Trophoblast cell (in vitro differentiated cells and primary cell): Measurements from ENCODE around the gene CAMK1G.
A peak's percentile ranks its signal among the peaks of the same experiment; 100 is the strongest.

Experiments used
- DNase-seq, 2 donors: peaks; one replicate each; pipeline ENCODE4 v3.0.0-alpha.2; 2016
- H2AFZ ChIP-seq: 2 replicates; pipeline ENCODE4 v1.6.1; 2013; ENCODE audit warnings: low read length, moderate library complexity, mild to moderate bottlenecking; ENCODE audit not compliant: insufficient read depth, poor library complexity
- H2AK5ac ChIP-seq: 2 replicates; pipeline ENCODE4 v1.6.1; 2013; ENCODE audit warnings: mild to moderate bottlenecking, low read length
- H2BK120ac ChIP-seq: 2 replicates; pipeline ENCODE4 v1.6.1; 2013; ENCODE audit warnings: low read length, mild to moderate bottlenecking, moderate library complexity; ENCODE audit not compliant: insufficient read depth, poor library complexity
- H2BK12ac ChIP-seq: 2 replicates; pipeline ENCODE4 v1.6.1; 2013; ENCODE audit warnings: mild to moderate bottlenecking, low read length, moderate library complexity
- H2BK5ac ChIP-seq: 2 replicates; pipeline ENCODE4 v1.6.1; 2013; ENCODE audit warnings: low read length, low read depth, moderate library complexity, mild to moderate bottlenecking; ENCODE audit not compliant: poor library complexity
- H3K14ac ChIP-seq: 2 replicates; pipeline ENCODE4 v1.6.1; 2013; ENCODE audit warnings: mild to moderate bottlenecking, low read length
- H3K18ac ChIP-seq: 2 replicates; pipeline ENCODE4 v1.6.1; 2013; ENCODE audit warnings: mild to moderate bottlenecking, low read length
- H3K23ac ChIP-seq: 2 replicates; pipeline ENCODE4 v1.6.1; 2013; ENCODE audit warnings: low read length
- H3K27ac ChIP-seq: 2 replicates; pipeline ENCODE4 v1.5.1; 2013; ENCODE audit warnings: low read depth, mild to moderate bottlenecking, inconsistent platforms, low read length, moderate library complexity
- H3K27me3 ChIP-seq: 2 replicates; pipeline ENCODE4 v1.6.1; 2013; ENCODE audit warnings: inconsistent platforms, mild to moderate bottlenecking, low read length, moderate library complexity; ENCODE audit not compliant: insufficient read depth
- H3K36me3 ChIP-seq, 2 experiments: 1 replicate in 1 of 2; 2 replicates in 1 of 2; pipeline ENCODE4 v1.6.1; 2013; ENCODE audit warnings: low read length in 2 of 2, mild to moderate bottlenecking in 2 of 2, moderate library complexity in 1 of 2; ENCODE audit not compliant: insufficient read depth in 2 of 2, control insufficient read depth in 1 of 2
- H3K4ac ChIP-seq: 2 replicates; pipeline ENCODE4 v1.6.1; 2013; ENCODE audit warnings: low read depth, mild to moderate bottlenecking, low read length, moderate library complexity
- H3K4me1 ChIP-seq, 2 experiments: 1 replicate in 1 of 2; 2 replicates in 1 of 2; pipeline ENCODE4 v1.6.1; 2013; ENCODE audit warnings: low read length in 2 of 2, mild to moderate bottlenecking in 2 of 2, moderate library complexity in 1 of 2; ENCODE audit not compliant: insufficient read depth in 2 of 2, control insufficient read depth in 1 of 2
- H3K4me2 ChIP-seq: 2 replicates; pipeline ENCODE4 v1.6.1; 2013; ENCODE audit warnings: inconsistent platforms, mild to moderate bottlenecking, low read length, moderate library complexity
- H3K4me3 ChIP-seq: 2 replicates; pipeline ENCODE4 v1.5.1; 2013; ENCODE audit warnings: mild to moderate bottlenecking, low read depth, low read length, inconsistent platforms
- H3K79me1 ChIP-seq: one replicate; pipeline ENCODE4 v1.6.1; 2013; ENCODE audit warnings: low read length
- H3K79me2 ChIP-seq: 2 replicates; pipeline ENCODE4 v1.6.1; 2013; ENCODE audit warnings: low read length, mild to moderate bottlenecking; ENCODE audit not compliant: control insufficient read depth, insufficient read depth, poor library complexity
- H3K9ac ChIP-seq: 2 replicates; pipeline ENCODE4 v1.6.1; 2013; ENCODE audit warnings: mild to moderate bottlenecking, low read length
- H3K9me3 ChIP-seq: 2 replicates; pipeline ENCODE4 v1.6.1; 2013; ENCODE audit warnings: low read depth, mild to moderate bottlenecking, control low read depth, inconsistent platforms, low read length; ENCODE audit not compliant: insufficient read depth
- H4K12ac ChIP-seq: 2 replicates; pipeline ENCODE4 v1.6.1; 2013; ENCODE audit warnings: low read depth, mild to moderate bottlenecking, low read length, moderate library complexity
- H4K8ac ChIP-seq: 2 replicates; pipeline ENCODE4 v1.6.1; 2013; ENCODE audit warnings: low read depth, mild to moderate bottlenecking, low read length, moderate library complexity
- H4K91ac ChIP-seq: one replicate; pipeline ENCODE4 v1.6.1; 2013; ENCODE audit warnings: low read depth, mild to moderate bottlenecking, low read length, moderate library complexity
- WGBS: extraction: QIAGEN DNeasy Blood & Tissue Kit; methylation state at CpG from one replicate; pipeline ENCODE4 v1.1.7; 2013; ENCODE audit warnings: missing lambda C conversion rate; ENCODE audit not compliant: insufficient read length, insufficient coverage; ENCODE audit errors: extremely low coverage; 5-methylcytosine and 5-hydroxymethylcytosine counted together

Gene CAMK1G

GRCh38 chr1:209565759-209566678, 17.5 kb upstream of the CAMK1G start:
- peaks cover 0 to 6% of the 10 kb centered on the region in 2 experiments for H3K4me1 ChIP-seq
- no peak overlapping the region for H3K4ac ChIP-seq
- H3K14ac ChIP-seq: no peak overlapping the region
- no peaks in the 10 kb centered on the region for H3K9me3 ChIP-seq
- H3K18ac ChIP-seq: no peak overlapping the region
- H3K79me2 ChIP-seq: no peaks in the 10 kb centered on the region
- H4K8ac ChIP-seq: no peak overlapping the region
- no peak overlapping the region for H3K23ac ChIP-seq
- H3K27me3 ChIP-seq: no peaks in the 10 kb centered on the region
- H3K36me3 ChIP-seq: no peaks in the 10 kb centered on the region
- H2BK5ac ChIP-seq: no peak overlapping the region
- no peak overlapping the region for H3K9ac ChIP-seq
- no peak overlapping the region for H2AFZ ChIP-seq
- DNase-seq: peak; percentile 76 to 93
- H2BK120ac ChIP-seq: no peak overlapping the region
- no peak overlapping the region for H3K4me2 ChIP-seq
- H2AK5ac ChIP-seq: no peak overlapping the region
- H4K91ac ChIP-seq: no peak overlapping the region
- no CpG with 5 or more reads among the region's 15 CpGs for WGBS
- H3K79me1 ChIP-seq: no peaks in the 10 kb centered on the region
- no peak overlapping the region for H3K4me3 ChIP-seq
- peak overlapping the region; percentile 74 for H2BK12ac ChIP-seq
- H3K27ac ChIP-seq: no peak overlapping the region
- no peak overlapping the region for H4K12ac ChIP-seq

GRCh38 chr1:209567698-209568175, 15.8 kb upstream of the CAMK1G start:
- H3K79me2 ChIP-seq: no peaks in the 10 kb centered on the region
- H3K23ac ChIP-seq: no peak overlapping the region
- H2AK5ac ChIP-seq: no peak overlapping the region
- no peak overlapping the region for H2BK5ac ChIP-seq
- no peak for DNase-seq
- no peak overlapping the region for H3K14ac ChIP-seq
- no peaks in the 10 kb centered on the region for H3K9me3 ChIP-seq
- H4K8ac ChIP-seq: no peak overlapping the region
- H3K27me3 ChIP-seq: no peaks in the 10 kb centered on the region
- peaks cover 0 to 6% of the 10 kb centered on the region in 2 experiments for H3K4me1 ChIP-seq
- no peak overlapping the region for H4K91ac ChIP-seq
- no CpG with 5 or more reads among the region's 1 CpG for whole genome bisulfite sequencing
- H2BK12ac ChIP-seq: no peak overlapping the region
- H3K27ac ChIP-seq: no peak overlapping the region
- H3K4ac ChIP-seq: no peak overlapping the region
- H3K18ac ChIP-seq: no peak overlapping the region
- no peak overlapping the region for H3K4me3 ChIP-seq
- no peaks in the 10 kb centered on the region for H3K79me1 ChIP-seq
- H3K9ac ChIP-seq: no peak overlapping the region
- no peak overlapping the region for H3K4me2 ChIP-seq
- no peak overlapping the region for H2AFZ ChIP-seq
- H3K36me3 ChIP-seq: no peaks in the 10 kb centered on the region
- no peak overlapping the region for H2BK120ac ChIP-seq
- H4K12ac ChIP-seq: no peak overlapping the region

GRCh38 chr1:209569455-209570207, 13.9 kb upstream of the CAMK1G start:
- no peak overlapping the region for H2BK12ac ChIP-seq
- no peaks in the 10 kb centered on the region for H3K27me3 ChIP-seq
- no peak overlapping the region for H3K9ac ChIP-seq
- no peaks in the 10 kb centered on the region for H3K79me2 ChIP-seq
- H3K79me1 ChIP-seq: no peaks in the 10 kb centered on the region
- H3K4me3 ChIP-seq: no peak overlapping the region
- H3K4me2 ChIP-seq: no peak overlapping the region
- no peak overlapping the region for H4K91ac ChIP-seq
- H4K12ac ChIP-seq: no peak overlapping the region
- H4K8ac ChIP-seq: no peak overlapping the region
- H2BK5ac ChIP-seq: no peak overlapping the region
- no peak overlapping the region for H3K14ac ChIP-seq
- H3K4ac ChIP-seq: no peak overlapping the region
- no CpG with 5 or more reads among the region's 9 CpGs for WGBS
- H3K9me3 ChIP-seq: no peaks in the 10 kb centered on the region
- no peak overlapping the region for H3K27ac ChIP-seq
- H2BK120ac ChIP-seq: no peak overlapping the region
- peak; percentile 82 to 95 for DNase-seq
- H3K23ac ChIP-seq: no peak overlapping the region
- no peaks in the 10 kb centered on the region for H3K36me3 ChIP-seq
- H2AFZ ChIP-seq: no peak overlapping the region
- no peak overlapping the region for H2AK5ac ChIP-seq
- peaks cover 0 to 4% of the 10 kb centered on the region in 2 experiments for H3K4me1 ChIP-seq
- H3K18ac ChIP-seq: no peak overlapping the region

- Histone ChIP-seq H3K4ac (no peak overlapping the region), H2BK120ac (no peak overlapping the region), H3K9ac (no peak overlapping the region), H3K79me2 (no peaks in the 10 kb centered on the region), H3K27ac (no peak overlapping the region), H2BK5ac (no peak overlapping the region), H2BK12ac (no peak overlapping the region), H3K36me3 (no peaks in the 10 kb centered on the region), H3K79me1 (no peaks in the 10 kb centered on the region), H3K4me2 (no peak overlapping the region), H3K18ac (no peak overlapping the region), H2AFZ (no peak overlapping the region), H3K23ac (no peak overlapping the region), H3K27me3 (no peaks in the 10 kb centered on the region), H2AK5ac (no peak overlapping the region), H4K12ac (no peak overlapping the region), H4K91ac (no peak overlapping the region), H3K9me3 (no peaks in the 10 kb centered on the region), H3K4me3 (no peak overlapping the region), H3K4me1 (no peaks in the 10 kb centered on the region), H4K8ac (no peak overlapping the region), H3K14ac (no peak overlapping the region)
- WGBS: no CpG with 5 or more reads among the region's 3 CpGs
- DNase-seq: no peak
These were observed 12.8 kb upstream of the CAMK1G start for GRCh38 chr1:209570743-209571142.
